Measurements from ENCODE around the gene GPS2.

GPS2 gene

GRCh38 chr17:7304179-7304578 lies 11.0 kb downstream of the GPS2 start:
- H3K4me3 ChIP-seq (ENCODE audit: low read length), result no peak overlapping the region
- TF ChIP-seq ZNF274 (IDR thresholded peaks at IDR 0.05; ENCODE audit: low read depth, low read length), result no peak

GRCh38 chr17:7296189-7296861 lies 18.8 kb downstream of the GPS2 start:
- no peak for TF ChIP-seq ZNF274 (IDR thresholded peaks at IDR 0.05; ENCODE audit: low read depth, low read length)
- H3K4me3 ChIP-seq (ENCODE audit: low read length), result no peak overlapping the region

GRCh38 chr17:7295230-7296180 lies 19.7 kb downstream of the GPS2 start:
- no peak for TF ChIP-seq ZNF274 (IDR thresholded peaks at IDR 0.05; ENCODE audit: low read depth, low read length)
- H3K4me3 ChIP-seq (ENCODE audit: low read length), result peak overlapping the region; percentile 49; the same call in 1 of the 2 replicates

GRCh38 chr17:7294614-7295153 lies 20.5 kb downstream of the GPS2 start, which contains the start of gene YBX2:
YBX2 (minus strand) TSS chr17:7294639; CDS start chr17:7294500, 139 bp downstream.
- TF ChIP-seq ZNF274 (IDR thresholded peaks at IDR 0.05; ENCODE audit: low read depth, low read length), result no peak
- peak within 1 kb of the TSS; percentile 49; the same call in 1 of the 2 replicates for H3K4me3 ChIP-seq (ENCODE audit: low read length)

GRCh38 chr17:7293816-7294613 lies 21.1 kb downstream of the GPS2 start:
- H3K4me3 ChIP-seq (ENCODE audit: low read length), result no peak overlapping the region
- no peak for TF ChIP-seq ZNF274 (IDR thresholded peaks at IDR 0.05; ENCODE audit: low read depth, low read length)

- H3K4me3 ChIP-seq (ENCODE audit: low read length), result no peak overlapping the region
- TF ChIP-seq ZNF274 (IDR thresholded peaks at IDR 0.05; ENCODE audit: low read depth, low read length), result no peak
Measured at GRCh38 chr17:7293159-7293558, 22.0 kb downstream of the GPS2 start.

- no peak for TF ChIP-seq ZNF274 (IDR thresholded peaks at IDR 0.05; ENCODE audit: low read depth, low read length)
- H3K4me3 ChIP-seq (ENCODE audit: low read length), result no peak overlapping the region
Measured at GRCh38 chr17:7292729-7293128, 22.4 kb downstream of the GPS2 start.

GRCh38 chr17:7292194-7292593 lies 23.0 kb downstream of the GPS2 start:
- H3K4me3 ChIP-seq (ENCODE audit: low read length), result no peak overlapping the region
- no peak for TF ChIP-seq ZNF274 (IDR thresholded peaks at IDR 0.05; ENCODE audit: low read depth, low read length)

- no peak for TF ChIP-seq ZNF274 (IDR thresholded peaks at IDR 0.05; ENCODE audit: low read depth, low read length)
- no peak overlapping the region for H3K4me3 ChIP-seq (ENCODE audit: low read length)
Measured at GRCh38 chr17:7290685-7291084, 24.5 kb downstream of the GPS2 start.

GRCh38 chr17:7290166-7290565 lies 25.0 kb downstream of the GPS2 start:
- no peak overlapping the region for H3K4me3 ChIP-seq (ENCODE audit: low read length)
- no peak for TF ChIP-seq ZNF274 (IDR thresholded peaks at IDR 0.05; ENCODE audit: low read depth, low read length)

GRCh38 chr17:7289256-7290032 lies 25.7 kb downstream of the GPS2 start:
- no peak for TF ChIP-seq ZNF274 (IDR thresholded peaks at IDR 0.05; ENCODE audit: low read depth, low read length)
- H3K4me3 ChIP-seq (ENCODE audit: low read length), result no peak overlapping the region

- no peak overlapping the region for H3K4me3 ChIP-seq (ENCODE audit: low read length)
- no peak for TF ChIP-seq ZNF274 (IDR thresholded peaks at IDR 0.05; ENCODE audit: low read depth, low read length)
Measured at GRCh38 chr17:7285679-7286078, 29.5 kb downstream of the GPS2 start.

- H3K4me3 ChIP-seq (ENCODE audit: low read length), result no peak overlapping the region
- no peak for TF ChIP-seq ZNF274 (IDR thresholded peaks at IDR 0.05; ENCODE audit: low read depth, low read length)
Measured at GRCh38 chr17:7284911-7285310, 30.2 kb downstream of the GPS2 start.
